Activated effector memory CD4-positive, alpha-beta T cell treated with anti-CD3 and anti-CD28 coated beads, Interleukin-2, amount 50 U/mL, for 16 hours (primary cell): Measurements from ENCODE around the gene CTBP2.

ENCODE experiments used
- DNase-seq: peaks from one replicate; pipeline ENCODE4 v3.0.0-alpha.2; 2020

Gene CTBP2

GRCh38 chr10:125141150-125141859, 19.1 kb downstream of the CTBP2 start:
- no peak for DNase-seq

- no peak for DNase-seq
These were observed 20.2 kb downstream of the CTBP2 start for GRCh38 chr10:125140151-125140550.

GRCh38 chr10:125137601-125138438, 22.5 kb downstream of the CTBP2 start:
- DNase-seq, result peak; percentile 50

- no peak for DNase-seq
These were observed 24.3 kb downstream of the CTBP2 start for GRCh38 chr10:125136087-125136486.

GRCh38 chr10:125135771-125136035, 24.7 kb downstream of the CTBP2 start:
- DNase-seq, result no peak

GRCh38 chr10:125134916-125135770, 25.2 kb downstream of the CTBP2 start:
- no peak for DNase-seq

GRCh38 chr10:125134483-125134848, 25.9 kb downstream of the CTBP2 start:
- no peak for DNase-seq

- no peak for DNase-seq
These were observed 26.5 kb downstream of the CTBP2 start for GRCh38 chr10:125133696-125134482.

- peak; percentile 28 for DNase-seq
These were observed 28.0 kb downstream of the CTBP2 start for GRCh38 chr10:125132344-125132743.

GRCh38 chr10:125130916-125131315, 29.4 kb downstream of the CTBP2 start:
- peak; percentile 13 for DNase-seq

GRCh38 chr10:125130260-125130659, 30.1 kb downstream of the CTBP2 start:
- no peak for DNase-seq

- no peak for DNase-seq
These were observed 31.3 kb downstream of the CTBP2 start for GRCh38 chr10:125129076-125129458.

- DNase-seq, result no peak
These were observed 31.8 kb downstream of the CTBP2 start for GRCh38 chr10:125128397-125129075.

GRCh38 chr10:125127986-125128385, 32.4 kb downstream of the CTBP2 start:
- DNase-seq, result no peak

GRCh38 chr10:125127110-125127509, 33.3 kb downstream of the CTBP2 start:
- DNase-seq, result no peak

GRCh38 chr10:125125951-125126735, 34.2 kb downstream of the CTBP2 start:
- DNase-seq, result no peak

GRCh38 chr10:125124907-125125306, 35.5 kb downstream of the CTBP2 start:
- DNase-seq, result no peak

- DNase-seq, result no peak
These were observed 36.3 kb downstream of the CTBP2 start for GRCh38 chr10:125124115-125124487.

- peak; percentile 22 for DNase-seq
These were observed 36.8 kb downstream of the CTBP2 start for GRCh38 chr10:125123476-125124114.

GRCh38 chr10:125122566-125122965, 37.8 kb downstream of the CTBP2 start:
- no peak for DNase-seq

GRCh38 chr10:125121003-125121402, 39.4 kb downstream of the CTBP2 start:
- peak; percentile 43 for DNase-seq
